Measurements from ENCODE around the gene MAMDC4.
"Not testable (repeated sequence)": the region's sequence is repeated elsewhere in the genome, so short reads cannot be mapped to it uniquely, and the experiment has no call there.

The MAMDC4 gene

DNA sequence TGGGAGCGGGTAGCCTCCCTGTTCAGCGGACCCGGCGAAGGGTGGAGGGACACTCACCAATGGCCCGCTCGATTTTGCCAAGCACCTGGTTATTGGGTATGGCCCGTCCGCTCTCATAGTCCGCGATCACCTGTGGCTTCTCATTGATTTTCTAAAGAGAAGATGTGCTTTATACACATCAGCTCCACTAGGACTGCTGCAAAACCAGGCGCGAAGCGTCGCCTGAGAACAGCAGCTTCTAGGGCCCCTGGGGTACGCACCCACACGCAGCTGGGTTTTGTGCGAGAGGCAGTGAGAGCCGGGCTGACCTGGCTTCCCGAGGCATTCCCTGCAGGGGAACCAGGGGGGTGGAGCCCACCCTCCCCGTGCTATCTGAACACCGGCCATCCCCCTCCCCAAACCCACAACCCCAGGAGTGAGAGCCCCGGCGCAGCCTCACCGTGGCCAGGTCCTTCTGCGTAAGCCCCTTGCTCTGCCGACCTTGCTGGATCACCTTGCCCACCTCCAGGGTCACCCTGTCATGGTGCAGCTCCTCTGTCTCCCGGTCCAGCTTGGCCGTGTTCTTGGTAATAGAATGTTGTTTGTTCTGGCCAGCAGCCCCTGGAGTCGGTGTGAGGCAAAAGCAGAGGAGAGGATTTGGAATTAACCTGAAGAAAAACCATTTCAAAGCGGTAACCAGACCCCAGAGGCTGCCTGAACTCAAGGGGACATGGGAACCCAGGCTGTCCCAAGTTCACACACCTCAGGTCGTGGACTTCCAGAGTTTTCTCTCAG is 10.9 kb downstream of the MAMDC4 start:
- DNase-seq = no peak

DNA sequence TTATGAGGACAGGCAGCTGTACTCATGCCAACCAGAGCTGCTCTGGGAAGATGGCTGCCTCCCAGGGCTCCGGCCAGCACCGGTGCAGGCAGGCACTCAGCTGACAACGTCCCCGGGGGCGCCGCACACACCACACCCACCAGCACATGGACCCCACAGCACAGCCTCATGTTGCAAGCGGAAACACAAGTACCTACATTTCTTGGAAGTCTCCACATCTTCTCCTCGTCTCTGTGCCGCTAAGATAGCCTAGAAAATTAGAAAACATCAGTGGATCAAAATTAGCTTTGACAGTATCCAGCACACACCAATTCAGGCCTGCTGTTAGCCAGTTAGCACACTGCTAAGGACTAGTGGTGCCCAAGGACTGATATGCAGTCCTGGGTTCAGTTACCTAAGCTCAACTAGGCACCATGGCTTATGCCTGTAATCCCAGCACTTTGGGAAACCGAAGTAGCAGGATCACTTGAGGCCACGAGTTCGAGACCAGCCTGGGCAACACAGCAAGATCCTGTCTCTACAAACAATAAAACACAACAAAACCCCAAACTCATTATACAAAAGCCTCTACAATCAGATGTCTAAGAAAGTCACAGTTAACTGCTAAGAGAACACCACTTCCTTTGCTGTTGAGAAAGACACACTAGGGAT is 11.6 kb downstream of the MAMDC4 start:
- no peak for DNase-seq

DNA sequence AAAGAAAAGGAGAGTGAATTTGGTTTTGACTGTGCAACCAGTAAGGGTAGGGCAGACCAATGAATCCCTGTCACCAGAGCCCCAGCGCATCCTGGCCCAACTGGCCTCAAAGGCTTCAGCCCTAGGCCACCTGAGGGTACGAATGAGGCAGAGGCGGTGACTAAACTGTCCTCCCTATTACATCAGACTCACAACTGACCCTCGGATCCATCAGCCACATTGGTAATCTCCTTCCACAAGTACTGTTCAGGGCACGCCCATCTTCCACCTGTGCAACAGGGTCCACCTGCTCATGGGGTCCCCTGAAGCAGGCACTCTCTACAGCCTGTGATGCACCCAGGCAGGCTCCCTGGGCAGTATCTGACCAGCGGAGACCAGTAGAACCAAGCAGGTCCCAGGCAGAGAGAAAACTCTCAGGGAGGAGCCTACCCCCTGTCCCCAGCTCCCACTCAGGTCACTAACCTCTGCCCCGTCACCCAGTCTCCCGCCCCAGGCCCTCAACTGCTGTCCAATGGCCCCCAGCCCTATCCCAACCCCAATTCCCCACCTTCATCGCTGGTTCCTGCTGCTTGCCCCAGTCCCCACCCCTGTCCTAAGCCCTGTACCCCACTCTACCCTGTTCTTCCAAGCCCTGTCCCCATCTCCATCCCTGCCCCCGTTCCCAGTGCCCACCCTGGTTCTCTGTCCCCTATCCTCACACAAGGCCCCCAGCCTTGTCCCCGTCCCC is 13.1 kb downstream of the MAMDC4 start:
- DNase-seq = no peak

DNA sequence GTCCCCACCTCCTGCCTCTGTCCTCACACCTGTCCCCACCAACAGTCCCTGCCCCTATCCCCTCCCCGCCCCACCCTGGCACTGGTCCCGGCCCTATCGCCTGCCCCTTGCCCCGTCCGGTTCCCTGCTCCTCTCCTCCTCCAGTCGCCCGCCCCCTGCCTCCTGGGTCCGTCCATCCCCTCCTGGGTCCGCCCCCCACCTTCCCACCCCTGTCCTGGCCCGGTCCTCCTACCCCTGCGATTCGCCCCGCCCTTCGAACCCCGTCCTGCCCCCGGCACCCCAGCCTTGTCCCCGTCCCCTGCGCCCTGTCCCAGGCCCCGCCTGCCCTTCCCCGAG is 13.6 kb downstream of the MAMDC4 start:
- no peak for DNase-seq

DNA sequence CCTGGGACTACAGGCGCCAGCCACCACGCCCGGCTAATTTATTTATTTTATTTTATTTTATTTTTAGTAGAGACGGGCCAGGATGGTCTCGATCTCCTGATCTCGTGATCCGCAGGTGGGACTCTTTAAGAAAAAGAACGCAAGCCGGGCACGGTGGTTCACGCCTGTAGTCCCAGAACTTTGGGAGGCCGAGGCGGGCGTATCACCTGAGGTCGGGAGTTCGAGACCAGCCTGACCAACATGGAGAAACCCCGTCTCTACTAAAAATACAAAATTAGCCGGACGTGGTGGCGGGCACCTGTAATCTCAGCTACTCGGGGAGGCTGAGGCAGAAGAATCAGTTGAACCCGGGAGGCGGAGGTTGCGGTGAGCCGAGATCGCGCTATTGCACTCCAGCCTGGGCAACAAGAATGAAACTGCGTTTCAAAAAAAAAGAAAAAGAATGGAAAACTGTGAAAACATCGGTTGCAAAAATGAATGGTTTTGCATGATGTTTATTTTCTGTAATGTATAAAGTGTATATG is 14.8 kb downstream of the MAMDC4 start:
- not testable (repeated sequence) for DNase-seq

DNA sequence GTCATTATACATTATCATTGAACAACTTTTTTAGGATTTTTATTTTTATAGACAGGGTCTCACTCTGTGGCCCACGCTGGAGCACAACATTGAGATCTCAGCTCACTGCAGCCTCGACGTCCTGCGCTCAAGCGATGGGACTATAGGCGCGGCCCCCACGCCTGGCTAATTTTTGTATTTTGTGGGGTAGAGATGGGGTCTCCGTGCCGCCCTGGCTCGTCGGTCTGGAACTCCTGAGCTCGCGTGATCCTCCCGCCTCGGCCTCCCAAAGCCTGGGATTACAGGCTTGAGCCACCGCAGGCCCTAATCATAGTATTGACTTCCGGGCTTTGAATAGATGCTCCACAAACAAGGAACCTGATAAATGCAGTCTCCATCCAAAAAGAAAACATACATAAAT is 15.3 kb downstream of the MAMDC4 start:
- DNase-seq = no peak

DNA sequence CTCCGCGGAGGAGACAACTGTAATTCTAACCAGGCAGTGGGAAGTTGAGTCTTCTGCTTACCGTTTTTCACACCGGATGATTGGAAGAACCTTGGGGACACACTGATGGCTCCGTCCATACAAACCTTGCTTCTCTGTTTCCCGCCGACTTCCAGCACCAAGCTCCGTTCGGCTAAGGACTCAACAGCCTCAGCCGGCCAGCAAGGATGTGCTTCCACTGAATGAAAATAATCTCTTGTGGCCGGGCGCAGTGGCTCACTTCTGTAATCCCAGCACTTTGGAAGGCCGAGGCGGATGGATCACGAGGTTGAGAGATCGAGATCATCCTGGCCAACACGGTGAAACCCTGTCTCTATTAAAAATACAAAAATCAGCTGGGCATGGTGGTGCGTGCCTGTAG is 15.8 kb downstream of the MAMDC4 start:
- DNase-seq = no peak

DNA sequence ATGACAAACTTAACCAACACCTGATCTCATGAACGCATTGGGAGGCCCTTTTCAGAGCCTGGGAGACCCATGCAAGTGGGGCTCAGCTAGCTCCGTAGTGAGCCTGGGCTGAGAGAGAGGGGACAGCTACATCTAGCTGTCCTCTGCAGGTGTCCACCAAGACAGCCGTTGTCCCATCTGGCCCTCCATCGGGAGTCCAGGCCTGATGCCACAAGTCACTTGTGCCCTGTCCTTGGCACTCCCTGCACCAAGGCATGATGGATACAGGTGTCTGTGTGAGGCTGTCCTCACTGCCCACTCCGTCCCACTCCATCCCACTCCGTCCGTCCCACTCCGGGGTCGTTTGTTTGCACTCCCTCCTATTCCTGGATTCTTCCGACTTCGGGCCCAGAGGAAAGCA is 16.5 kb downstream of the MAMDC4 start:
- no peak for DNase-seq

DNA sequence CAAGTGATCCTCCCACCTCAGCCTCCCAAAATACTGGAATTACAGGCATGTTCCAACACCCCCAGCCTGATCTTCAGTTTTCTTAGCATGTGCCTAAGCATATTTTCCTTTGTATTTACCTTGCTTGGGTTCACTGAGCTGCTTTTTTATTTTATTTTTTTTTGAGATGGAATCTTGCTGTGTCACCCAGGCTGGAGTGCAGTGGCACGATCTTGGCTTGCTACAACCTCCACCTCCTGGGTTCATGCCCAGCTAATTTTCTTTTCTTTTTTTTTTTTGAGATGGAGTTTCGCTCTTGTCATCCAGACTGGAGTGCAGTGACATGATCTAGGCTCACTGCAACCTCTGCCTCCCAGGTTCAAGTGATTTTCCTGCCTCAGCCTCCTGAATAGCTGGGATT is 17.5 kb downstream of the MAMDC4 start:
- not testable (repeated sequence) for DNase-seq

DNA sequence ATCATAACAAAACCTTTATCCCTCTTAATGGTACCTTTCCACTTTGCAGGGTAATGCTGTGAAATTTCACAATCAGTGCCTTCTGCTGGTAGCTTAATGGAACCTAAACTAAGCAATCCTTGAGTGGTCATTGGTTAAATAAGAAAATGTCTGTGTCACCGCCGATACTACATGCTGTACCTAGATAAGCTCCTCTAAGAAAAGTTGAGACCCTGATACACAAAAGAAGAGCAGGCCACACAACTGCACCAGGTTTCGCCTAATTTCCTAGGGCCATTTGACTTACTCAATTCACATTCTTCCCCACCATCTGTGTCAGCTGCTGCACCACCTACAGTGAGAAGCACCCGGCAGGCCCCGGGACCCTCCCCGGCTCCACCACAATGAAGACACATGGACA is 23.0 kb downstream of the MAMDC4 start:
- DNase-seq = no peak

DNA sequence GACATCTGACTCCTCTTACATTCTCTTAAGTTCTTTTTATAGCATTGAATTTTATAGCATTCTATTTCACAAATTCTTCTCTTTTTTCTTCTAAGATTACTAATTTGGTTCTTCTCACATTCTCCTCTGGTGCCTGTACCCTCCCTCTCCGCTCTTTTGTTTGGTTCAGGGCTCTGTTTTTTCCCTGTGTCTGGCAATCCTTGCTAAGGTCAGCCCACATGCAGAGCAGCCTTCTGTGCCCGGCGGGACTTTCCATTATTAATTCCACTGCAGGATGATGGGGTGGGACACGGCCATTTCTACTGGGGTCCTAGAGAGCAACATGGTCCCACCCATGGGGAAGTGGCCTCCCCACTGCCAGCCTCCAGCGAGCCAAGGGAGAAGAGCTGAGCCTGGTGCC is 24.3 kb downstream of the MAMDC4 start:
- DNase-seq = no peak

DNA sequence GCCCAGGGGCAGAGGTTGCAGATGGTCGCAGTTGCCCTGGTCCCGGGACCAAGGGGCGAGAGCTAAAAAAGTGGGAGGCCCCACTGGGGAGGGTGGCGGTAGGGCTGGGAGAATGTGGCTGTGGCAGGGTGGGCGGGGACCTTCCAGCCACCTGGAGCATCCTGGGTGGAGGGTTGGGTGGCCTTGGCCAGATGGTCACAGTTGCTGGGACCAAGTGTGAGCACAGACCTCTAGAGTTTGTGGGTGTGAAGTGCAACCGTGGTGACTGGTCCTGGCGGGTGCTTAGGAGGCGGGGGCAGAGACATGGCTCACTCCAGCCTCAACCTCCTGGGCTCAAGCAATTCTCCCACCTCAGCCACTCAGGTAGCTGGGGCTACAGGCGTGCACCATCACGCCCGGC is 28.5 kb downstream of the MAMDC4 start:
- DNase-seq = no peak

DNA sequence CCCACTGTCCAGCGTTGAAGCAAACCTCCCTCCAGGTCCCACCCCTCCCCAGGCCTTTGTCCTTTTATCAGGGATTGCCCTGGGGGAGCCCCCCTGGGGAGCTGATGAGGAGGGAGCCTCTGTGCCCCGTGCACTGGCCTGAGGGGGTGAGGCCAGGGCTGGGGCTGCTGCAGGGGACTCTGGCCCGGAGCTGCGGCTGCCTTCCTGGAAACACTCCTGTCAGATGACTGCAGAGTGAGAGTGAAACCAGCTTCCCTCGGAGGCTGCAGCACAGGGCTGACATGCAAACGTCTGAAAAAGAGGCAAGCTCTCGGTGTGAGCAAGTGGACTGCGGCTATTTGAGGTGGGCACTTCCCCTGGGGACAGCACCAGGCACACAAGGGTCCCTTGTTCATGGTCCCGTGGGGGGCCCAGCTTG is 29.6 kb downstream of the MAMDC4 start:
- DNase-seq = no peak

DNA sequence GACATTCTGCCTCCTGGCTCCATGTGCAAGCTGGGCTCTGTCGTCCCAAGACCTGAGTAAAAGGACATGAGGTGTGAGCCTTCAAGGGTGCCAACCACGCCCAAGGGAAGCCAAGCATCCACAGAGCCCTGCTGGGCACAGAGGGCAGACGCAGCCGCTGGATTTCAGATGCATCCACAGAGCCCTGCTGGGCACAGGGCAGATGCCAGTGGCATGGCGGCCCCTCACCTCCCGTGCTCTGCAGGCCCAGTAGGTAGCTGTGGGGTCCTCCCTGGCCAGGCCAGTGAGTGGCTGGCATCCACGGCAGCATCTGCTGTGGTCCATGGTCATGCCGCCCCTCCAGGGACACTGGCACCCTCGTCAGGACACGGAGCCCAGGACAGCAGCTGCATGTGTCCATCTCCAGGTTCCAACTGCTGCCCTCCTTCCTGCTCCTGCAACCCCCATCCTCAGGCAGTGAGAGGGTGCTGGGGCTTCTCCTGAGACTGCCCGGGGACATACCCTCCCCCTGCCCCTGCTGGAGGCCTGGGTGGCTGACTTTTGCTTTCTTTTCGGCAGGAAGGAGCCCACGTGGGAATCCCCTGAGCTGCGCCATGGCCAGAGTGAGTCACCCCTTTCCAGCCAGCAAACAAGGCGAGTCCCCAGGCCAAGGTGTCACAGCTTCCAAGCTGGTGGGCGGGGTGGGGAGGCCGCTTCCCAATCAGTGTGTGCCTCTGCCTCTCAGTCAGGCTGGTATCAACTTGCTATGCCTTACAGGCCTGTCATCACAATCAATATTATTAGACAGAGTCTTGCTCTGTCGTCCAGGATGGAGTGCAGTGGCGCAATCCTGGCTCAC is 30.2 kb downstream of the MAMDC4 start:
- no peak for DNase-seq

DNA sequence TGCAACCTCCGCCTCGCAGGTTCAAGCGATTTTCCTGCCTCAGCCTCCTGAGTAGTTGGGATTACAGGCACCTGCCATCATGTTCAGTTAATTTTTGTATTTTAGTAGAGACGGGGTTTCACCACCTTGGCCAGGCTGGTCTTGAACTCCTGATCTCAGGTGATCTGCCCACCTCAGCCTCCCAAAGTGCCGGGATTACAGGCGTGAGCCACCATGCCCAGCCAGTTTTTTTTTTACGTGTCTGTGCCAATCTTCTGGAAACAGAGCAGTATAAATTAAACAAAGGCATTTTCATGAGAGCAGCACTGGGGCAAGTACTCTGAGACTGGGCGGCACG is 30.8 kb downstream of the MAMDC4 start:
- not testable (repeated sequence) for DNase-seq

DNA sequence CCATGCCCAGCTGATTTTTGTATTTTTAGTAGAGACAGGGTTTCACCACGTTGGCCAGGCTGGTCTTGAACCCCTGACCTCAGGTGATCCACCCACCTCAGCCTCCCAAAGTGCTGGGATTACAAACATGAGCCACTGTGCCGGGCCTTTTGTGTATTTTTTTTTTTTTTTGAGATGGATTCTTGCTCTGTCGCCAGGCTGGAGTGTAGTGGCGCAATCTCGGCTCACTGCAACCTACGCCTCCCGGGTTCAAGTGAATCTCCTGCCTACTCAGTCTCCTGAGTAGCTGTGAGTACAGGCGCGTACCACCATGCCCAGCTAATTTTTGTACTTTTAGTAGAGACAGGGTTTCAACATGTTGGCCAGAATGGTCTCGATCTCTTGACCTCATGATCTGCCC is 31.5 kb downstream of the MAMDC4 start:
- DNase-seq = not testable (repeated sequence)

DNA sequence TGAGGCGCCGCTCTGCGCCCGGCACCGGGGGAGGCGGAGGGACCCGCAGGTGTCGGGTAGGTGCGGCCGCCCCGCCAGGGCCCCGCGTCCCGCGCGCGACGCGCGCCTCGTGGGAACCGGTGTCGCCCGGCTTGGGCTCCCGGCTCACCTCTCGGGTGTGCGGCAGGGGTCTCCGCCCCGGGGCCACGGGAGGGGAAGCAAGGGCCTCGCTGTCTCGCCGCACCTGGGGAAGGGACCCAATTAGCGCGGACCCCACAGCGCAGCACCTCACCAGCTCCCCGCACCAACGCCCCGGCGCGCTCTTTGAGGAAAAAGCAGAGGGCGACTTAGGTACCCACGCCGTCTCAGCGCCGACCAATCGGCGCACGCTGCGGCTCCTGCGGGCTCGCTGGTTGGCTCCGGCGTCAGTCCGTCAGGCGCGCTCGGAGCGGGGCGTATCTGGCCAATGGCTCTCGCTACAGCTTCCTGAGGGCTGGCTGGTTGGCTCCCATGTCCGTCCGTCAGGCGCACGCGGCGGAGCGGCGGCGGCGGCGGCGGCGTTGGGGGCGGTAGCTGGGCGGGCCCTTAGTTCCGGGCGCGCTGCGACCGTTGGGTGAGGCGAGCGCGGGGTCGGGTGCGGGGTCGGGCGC is 33.9 kb downstream of the MAMDC4 start, which contains the start of gene TRAF2:
Gene TRAF2, plus strand, starts transcription at position 567 of the 629 bp plus-strand sequence. CDS start 12,225 bp downstream, outside the sequence.
- DNase-seq = peak; percentile 97

DNA sequence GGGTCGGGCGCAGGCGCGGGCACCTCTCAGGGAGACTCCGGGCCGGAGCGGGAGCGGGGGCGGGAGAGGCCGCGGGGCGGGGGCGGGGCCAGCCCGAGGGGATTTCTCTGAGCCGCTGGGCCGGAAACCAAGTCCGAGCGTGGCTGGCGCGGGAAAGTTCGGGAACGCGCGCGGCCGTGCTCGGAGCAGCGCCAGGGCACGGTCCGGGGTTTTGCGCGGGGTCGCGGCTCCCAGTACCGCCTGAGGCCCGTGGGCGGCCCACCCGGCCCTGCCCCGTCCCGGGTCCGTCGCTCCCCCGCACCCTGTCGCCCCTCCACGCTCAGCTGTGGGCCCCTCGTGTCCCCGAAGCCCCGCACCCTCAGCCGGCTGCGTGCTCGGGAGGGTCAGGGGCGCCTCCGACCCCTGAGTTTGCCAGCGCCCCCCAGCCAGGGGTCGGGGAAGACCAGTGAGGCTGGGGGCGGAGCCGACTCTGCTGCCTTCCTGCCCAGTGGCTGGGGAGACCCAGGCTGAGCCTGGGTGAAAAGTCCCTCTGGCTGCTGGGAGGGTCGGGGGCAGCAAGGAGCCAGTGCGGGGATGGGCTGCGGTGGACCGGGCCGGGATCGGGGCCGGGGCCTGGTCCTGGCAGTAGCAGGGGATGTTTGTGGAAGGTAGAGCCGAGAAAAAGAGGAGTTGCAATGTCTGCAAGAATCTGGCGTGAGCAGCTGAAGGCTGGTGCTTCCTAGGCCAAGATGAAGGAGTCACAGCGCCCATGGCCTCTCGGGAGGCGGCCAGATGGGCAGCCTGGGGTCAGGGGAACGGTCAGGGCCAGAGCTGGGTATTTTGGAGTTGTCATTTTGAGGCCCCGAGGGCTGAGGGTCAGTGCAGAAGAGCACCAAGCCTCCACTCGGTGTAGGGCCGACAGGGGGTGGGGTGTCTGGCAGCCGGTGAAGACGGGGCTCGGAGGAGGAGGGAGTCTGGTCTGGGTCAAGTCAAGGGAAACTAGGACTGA is 34.8 kb downstream of the MAMDC4 start:
- DNase-seq = no peak

DNA sequence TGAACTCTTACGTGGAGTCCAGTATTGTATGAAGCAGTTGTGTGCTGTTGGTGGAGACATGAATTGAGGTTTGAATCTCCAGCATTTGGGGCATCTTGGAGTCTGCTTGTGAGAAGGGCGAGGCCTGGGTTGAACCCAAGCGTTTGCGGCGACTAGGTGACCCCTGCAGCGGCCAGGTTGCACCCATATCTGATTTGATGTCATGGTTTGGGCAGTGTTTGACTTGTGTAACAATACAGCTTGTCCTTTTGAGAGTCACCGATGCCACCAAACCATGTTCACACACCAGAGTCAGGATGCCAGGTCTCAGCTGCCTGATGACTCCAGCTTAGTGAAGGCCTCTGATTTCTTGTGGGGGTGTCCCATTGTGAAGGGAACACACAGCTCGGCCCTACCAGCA is 36.3 kb downstream of the MAMDC4 start:
- no peak for DNase-seq

DNA sequence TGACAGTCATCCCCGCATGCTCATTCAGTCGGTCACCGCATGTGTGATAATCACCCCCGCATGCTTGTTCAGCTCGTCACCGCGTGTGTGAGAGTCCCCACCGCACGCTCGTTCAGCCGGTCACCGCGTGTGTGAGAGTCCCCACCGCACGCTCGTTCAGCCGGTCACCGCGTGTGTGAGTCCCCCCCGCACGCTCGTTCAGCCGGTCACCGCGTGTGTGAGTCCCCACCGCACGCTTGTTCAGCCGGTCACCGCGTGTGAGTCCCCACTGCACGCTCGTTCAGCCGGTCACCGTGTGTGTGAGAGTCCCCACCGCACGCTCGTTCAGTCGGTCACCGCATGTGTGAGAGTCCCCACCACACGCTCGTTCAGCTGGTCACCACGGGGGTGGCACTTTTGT is 37.7 kb downstream of the MAMDC4 start:
- no peak for DNase-seq

DNA sequence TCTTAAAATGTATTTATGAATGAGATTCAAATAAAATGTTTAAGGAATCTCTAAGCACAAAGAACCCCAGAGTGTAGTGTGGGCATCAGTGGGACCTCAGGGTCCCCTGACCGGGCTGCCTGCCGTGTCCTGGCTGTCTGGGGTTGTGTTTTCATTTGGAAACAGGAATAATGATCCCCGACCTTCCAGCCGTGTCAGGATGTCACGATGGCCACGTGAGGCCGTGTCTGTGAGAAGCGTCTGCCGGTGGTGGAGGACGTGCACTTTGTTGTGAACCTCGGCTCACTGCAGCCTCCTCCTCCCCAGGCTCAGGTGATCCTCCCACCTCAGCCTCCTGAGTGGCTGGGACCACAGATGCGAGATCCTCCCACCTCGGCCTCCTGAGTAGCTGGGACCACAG is 38.5 kb downstream of the MAMDC4 start:
- DNase-seq = no peak

Data from amniotic stem cell (primary cell).